IPS DF 4.7 (cell line): ENCODE data around the gene IL18R1.
"Not testable (repeated sequence)": the region's sequence is repeated elsewhere in the genome, so short reads cannot be mapped to it uniquely, and the experiment has no call there.

Experiments
- DNase-seq: peaks from one replicate; pipeline ENCODE4 v3.0.0-alpha.2; 2013; ENCODE audit warnings: low spot score; ENCODE audit errors: extremely low read depth

IL18R1 gene

GRCh38 chr2:102355526-102356380 lies at the start of gene IL18R1:
Gene IL18R1 (plus strand): TSS chr2:102355796. CDS start chr2:102362661, 6,865 bp downstream.
- no peak for DNase-seq

- DNase-seq = no peak
These were observed 49.5 kb upstream of the IL18R1 start for GRCh38 chr2:102306125-102306524.

- no peak for DNase-seq
These were observed 44.5 kb upstream of the IL18R1 start, which contains the start of gene IL1RL1 for GRCh38 chr2:102310964-102311640. Gene IL1RL1 (plus strand): TSS chr2:102311563. CDS start chr2:102338265, 26,702 bp downstream.

- no peak for DNase-seq
These were observed 42.6 kb upstream of the IL18R1 start for GRCh38 chr2:102313025-102313424.

- no peak for DNase-seq
These were observed 42.1 kb upstream of the IL18R1 start for GRCh38 chr2:102313471-102313870.

DNA sequence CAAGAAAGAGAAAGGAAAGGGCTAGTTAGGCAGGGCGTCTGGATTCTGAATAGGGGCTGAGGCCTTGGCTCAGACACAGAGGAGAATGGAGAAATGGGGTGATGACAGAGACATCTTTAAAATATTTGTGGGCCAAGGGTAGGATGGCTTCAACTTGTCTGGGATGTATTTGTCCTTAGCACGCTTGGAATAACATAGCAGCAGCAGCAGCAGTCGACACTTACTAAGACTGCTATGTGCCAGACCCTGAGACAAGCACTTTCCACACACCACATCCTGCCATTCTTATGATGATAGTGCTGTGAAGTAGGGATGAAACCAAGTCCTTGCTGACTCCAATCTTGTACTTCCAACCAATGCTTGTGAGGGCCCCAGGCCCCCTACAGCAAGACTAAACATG lies 41.6 kb upstream of the IL18R1 start:
- no peak for DNase-seq

- DNase-seq = no peak
These were observed 39.7 kb upstream of the IL18R1 start for GRCh38 chr2:102315921-102316320.

DNA sequence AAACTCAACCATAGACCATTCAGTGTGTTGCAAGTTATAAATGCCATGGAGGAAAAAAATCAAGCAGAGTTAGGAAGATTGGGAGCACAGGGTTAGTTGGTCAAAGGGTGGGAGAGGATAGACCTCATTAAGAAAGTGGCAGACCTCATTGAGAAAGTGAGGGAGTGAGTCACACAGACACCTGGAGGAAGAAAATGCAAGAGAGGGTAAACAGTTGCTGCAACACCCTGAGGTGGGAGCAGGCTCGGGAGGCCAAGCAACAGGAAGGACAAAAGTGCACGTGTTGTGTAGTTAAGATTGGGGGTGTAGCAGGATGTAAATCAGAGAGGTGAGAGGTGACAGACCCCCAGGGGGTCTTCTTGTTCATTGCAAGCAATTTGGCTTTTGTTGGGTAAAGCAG lies 37.9 kb upstream of the IL18R1 start:
- DNase-seq = no peak

- DNase-seq = no peak
These were observed 37.2 kb upstream of the IL18R1 start for GRCh38 chr2:102318437-102318836.

DNA sequence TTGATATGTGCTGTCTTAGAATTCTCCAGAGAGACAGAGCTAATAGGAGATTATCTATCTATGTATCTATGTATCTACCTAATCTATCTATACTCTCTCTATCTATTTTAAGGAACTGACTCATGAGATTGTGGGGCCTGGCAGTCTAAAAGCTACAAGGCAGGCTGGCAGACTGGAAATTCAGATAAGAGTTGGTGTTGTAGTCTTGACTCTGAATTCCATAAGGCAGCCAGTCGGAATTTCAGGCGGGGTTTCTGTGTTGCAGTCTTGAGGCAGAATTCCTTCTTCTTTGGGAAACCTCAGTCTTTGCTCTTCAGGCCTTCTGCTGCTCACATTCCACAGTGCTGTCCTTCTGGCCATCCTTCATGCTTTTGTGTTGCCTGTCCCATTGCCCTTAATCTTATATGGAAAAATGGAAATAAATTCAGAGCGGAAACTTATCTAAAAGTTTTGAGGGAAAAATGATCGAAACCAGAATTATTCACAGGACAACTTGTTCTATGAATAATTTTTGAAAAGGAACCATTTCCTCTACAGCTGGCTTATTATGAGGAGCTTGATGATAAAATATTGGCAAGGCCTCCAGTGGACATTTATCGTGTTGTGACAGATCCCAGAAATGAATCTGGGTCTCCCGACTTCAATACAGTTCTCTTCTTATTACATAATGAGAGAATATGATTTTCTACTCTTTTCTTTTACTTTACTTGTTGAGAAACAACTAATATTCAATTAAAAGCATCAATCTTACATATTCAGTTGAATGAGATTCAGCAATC lies 33.5 kb upstream of the IL18R1 start:
- DNase-seq = no peak

DNA sequence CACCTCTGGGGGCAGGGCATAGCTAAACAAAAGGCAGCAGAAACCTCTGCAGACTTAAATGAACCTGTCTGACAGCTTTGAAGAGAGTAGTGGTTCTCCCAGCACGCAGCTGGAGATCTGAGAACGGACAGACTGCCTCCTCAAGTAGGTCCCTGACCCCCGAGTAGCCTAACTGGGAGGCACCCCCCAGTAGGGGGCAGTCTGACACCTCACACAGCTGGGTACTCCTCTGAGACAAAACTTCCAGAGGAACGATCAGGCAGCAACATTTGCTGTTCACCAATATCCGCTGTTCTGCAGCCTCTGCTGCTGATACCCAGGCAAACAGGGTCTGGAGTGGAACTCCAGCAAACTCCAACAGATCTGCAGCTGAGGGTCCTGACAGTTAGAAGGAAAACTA lies 30.7 kb upstream of the IL18R1 start:
- DNase-seq = not testable (repeated sequence)

- no peak for DNase-seq
These were observed 24.1 kb upstream of the IL18R1 start for GRCh38 chr2:102331311-102331980.

GRCh38 chr2:102334486-102334885 lies 21.1 kb upstream of the IL18R1 start:
- DNase-seq = no peak

DNA sequence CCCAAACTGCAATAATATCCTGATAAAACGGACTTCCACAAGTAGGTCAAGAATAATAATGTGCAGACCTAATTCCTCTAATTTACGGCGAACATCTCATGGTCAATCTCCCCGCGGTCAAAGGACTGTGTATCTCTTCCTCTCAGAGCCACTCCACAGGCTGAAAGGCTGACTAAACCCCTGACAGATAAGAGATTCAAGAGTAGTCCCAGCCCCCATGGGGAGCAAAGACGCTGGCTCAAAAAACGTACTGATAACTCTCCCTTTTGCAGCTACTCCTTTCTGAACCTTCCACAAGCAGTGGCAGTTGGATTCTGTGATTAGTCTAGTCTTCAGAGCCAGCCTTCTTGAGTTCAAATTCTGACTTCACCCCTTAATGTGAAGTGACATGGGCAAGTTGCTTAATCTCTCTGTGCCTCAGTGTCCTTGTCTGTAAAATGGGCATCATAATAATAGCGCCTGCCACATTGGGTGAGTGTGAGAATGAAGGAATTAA lies 19.7 kb upstream of the IL18R1 start:
- DNase-seq = no peak

- DNase-seq = no peak
These were observed 19.1 kb upstream of the IL18R1 start for GRCh38 chr2:102336502-102336945.

- no peak for DNase-seq
These were observed 18.6 kb upstream of the IL18R1 start for GRCh38 chr2:102337012-102337411.

DNA sequence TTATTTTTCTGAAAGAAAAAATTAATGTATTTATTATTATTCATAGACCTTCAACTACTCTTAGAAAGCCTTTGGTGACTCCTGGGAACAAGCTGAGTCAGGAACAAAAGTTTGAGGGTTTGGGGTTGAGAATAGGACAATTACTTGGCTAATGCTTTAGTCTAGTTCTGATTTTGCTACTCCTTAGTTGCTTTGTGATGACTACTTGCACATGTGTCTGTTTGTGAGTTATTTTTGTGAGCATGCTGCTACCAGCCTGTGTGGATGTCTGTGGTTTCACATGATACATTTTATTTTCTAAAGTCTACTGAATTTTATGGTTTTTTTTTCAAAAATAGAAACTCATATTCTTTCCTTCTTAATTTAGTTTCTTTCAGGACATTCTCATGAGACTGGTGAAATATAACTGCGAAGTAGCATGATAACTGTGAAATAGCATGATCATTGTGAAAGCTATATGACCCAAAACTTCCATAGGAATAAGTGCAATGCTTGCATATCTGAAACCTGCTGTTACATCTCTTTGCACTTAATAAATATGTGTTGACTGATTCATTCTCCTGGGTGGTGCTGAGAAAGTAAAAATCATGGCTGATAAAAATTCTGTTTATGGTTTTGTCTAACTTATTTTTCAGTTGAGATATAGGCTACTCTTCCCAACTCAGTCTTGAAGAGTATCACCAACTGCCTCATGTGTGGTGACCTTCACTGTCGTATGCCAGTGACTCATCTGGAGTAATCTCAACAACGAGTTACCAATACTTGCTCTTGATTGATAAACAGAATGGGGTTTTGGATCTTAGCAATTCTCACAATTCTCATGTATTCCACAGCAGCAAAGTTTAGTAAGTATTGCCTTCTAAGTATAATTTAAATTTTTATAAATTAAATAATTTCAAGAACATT lies 17.9 kb upstream of the IL18R1 start:
- no peak for DNase-seq

- DNase-seq = no peak
These were observed 14.8 kb upstream of the IL18R1 start for GRCh38 chr2:102340778-102341177.

- no peak for DNase-seq
These were observed 12.7 kb upstream of the IL18R1 start for GRCh38 chr2:102342888-102343287.

GRCh38 chr2:102344397-102344796 lies 11.2 kb upstream of the IL18R1 start:
- DNase-seq = no peak
